ENCODE data around the gene ABCF1. TPM values are rescaled to one million over a fixed set of nuclear protein-coding genes. Genes with fewer than 3 reads are reported as not detected.
"Not testable (repeated sequence)": the region's sequence is repeated elsewhere in the genome, so short reads cannot be mapped to it uniquely, and the experiment has no call there.

Gene ABCF1
- polyA plus RNA-seq (2012; ENCODE audit: missing spikeins) = 48.3 TPM

- FAIRE-seq (peak; percentile 98), DNase-seq (ENCODE audit: insufficient read length) (peak; percentile 94)
- TF ChIP-seq POLR2A (IDR thresholded peaks at IDR 0.05; ENCODE audit: low read depth, low read length) (peak; percentile 97), POLR2AphosphoS5 (IDR thresholded peaks at IDR 0.05; ENCODE audit: low read depth, low read length) (peak; percentile 94), TAF1 (IDR thresholded peaks at IDR 0.05; ENCODE audit: borderline replicate concordance, low read depth, low read length) (peak; percentile 82; the same call in 1 of the 2 replicates)
Observed at GRCh38 chr6:30571075-30571761, at the start of gene ABCF1. TSS of gene ABCF1 (plus strand) at chr6:30571442. CDS start at chr6:30571488, 46 bp downstream.

DNA sequence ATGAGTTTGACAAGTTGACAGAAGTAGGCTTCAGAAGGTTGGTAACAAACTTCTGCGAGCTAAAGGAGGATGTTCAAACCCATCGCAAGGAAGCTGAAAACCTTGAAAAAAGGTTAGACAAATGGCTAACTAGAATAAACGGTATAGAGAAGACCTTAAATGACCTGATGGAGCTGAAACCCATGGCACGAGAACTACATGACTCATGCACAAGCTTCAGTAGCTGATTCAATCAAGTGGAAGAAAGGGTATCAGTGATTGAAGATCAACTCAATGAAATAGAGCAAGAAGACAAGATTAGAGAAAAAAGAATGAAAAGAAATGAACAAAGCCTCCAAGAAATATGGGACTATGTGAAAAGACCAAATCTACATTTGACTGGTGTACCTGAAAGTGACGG lies 49.3 kb upstream of the ABCF1 start:
- not testable (repeated sequence) for FAIRE-seq; DNase-seq (ENCODE audit: insufficient read length)

DNA sequence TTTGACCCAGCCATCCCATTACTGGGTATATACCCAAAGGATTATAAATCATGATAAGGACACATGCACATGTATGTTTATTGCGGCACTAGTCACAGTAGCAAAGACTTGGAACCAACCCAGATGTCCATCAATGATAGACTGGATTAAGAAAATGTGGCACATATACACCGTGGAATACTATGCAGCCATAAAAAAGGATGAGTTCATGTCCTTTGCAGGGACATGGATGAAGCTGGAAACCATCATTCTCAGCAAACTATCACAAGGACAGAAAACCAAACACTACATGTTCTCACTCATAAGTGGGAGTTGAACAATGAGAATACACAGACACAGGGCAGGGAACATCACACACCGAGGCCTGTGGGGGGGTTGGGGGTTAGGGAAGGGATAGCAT lies 44.8 kb upstream of the ABCF1 start:
- not testable (repeated sequence) for DNase-seq (ENCODE audit: insufficient read length); FAIRE-seq

DNA sequence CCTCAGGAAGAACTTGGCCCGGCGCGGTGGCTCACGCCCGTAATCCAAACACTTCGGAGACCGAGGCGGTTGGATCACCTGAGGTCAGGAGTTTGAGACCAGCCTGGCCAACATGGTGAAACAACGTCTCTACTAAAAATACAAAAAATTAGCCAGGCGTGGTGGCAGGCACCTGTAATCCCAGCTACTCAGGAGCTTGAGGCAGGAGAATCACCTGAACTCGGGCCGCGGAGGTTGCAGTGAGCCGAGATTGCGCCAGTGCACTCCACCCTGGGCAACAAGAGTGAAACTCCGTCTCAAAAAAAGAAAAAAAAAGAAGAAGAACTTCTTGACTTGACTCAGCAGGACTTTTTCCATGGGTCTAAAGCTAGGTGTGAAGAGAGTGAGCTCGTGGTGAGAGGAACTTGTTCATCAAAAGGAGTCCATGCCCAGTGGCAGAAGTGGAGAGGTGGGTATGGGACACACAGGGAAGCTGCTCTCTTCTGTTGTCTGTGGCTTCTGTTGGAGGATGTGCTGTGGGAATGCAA lies 41.8 kb upstream of the ABCF1 start:
- DNase-seq (ENCODE audit: insufficient read length); FAIRE-seq: not testable (repeated sequence)

GRCh38 chr6:30530014-30530413 lies 41.2 kb upstream of the ABCF1 start:
- DNase-seq (ENCODE audit: insufficient read length) (no peak), FAIRE-seq (no peak)

GRCh38 chr6:30533460-30534294 lies 37.6 kb upstream of the ABCF1 start:
- TF ChIP-seq POLR2A (IDR thresholded peaks at IDR 0.05; ENCODE audit: low read depth, low read length) (no peak), TAF1 (IDR thresholded peaks at IDR 0.05; ENCODE audit: borderline replicate concordance, low read depth, low read length) (no peak), POLR2AphosphoS5 (IDR thresholded peaks at IDR 0.05; ENCODE audit: low read depth, low read length) (no peak)
- no peak for DNase-seq (ENCODE audit: insufficient read length)
- no peak for FAIRE-seq

More at GRCh38 chr6:30530014-30530413, 41.2 kb upstream of the ABCF1 start:
- TF ChIP-seq TAF1 (IDR thresholded peaks at IDR 0.05; ENCODE audit: borderline replicate concordance, low read depth, low read length) = no peak
- no peak for TF ChIP-seq POLR2A (IDR thresholded peaks at IDR 0.05; ENCODE audit: low read depth, low read length)
- TF ChIP-seq POLR2AphosphoS5 (IDR thresholded peaks at IDR 0.05; ENCODE audit: low read depth, low read length) = no peak

DNA sequence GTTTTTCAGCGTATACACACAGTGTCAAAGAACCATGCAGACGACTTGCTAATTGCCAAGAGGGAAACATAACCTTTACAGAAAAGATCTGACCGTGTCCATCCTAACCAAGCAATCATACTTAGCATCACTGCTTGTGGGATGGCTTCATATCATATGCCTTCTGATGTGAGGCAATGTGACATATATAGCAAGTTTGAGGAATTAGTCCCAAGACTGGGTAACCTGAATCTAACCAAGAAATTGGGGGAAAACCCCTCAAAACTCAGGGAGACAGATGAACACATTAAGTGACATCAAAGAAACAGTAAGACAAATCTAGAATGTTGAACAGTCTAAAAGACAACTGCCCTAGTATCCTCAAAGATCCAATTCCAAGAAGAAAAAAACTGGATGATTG lies 33.3 kb upstream of the ABCF1 start:
- TF ChIP-seq POLR2AphosphoS5 (IDR thresholded peaks at IDR 0.05; ENCODE audit: low read depth, low read length) = no peak
- TF ChIP-seq TAF1 (IDR thresholded peaks at IDR 0.05; ENCODE audit: borderline replicate concordance, low read depth, low read length) = no peak
- TF ChIP-seq POLR2A (IDR thresholded peaks at IDR 0.05; ENCODE audit: low read depth, low read length) = no peak
- no peak for FAIRE-seq
- DNase-seq (ENCODE audit: insufficient read length) = no peak

GRCh38 chr6:30541515-30542403 lies 29.5 kb upstream of the ABCF1 start:
- DNase-seq (ENCODE audit: insufficient read length) = peak; percentile 46
- TF ChIP-seq POLR2A (IDR thresholded peaks at IDR 0.05; ENCODE audit: low read depth, low read length) = no peak
- TF ChIP-seq TAF1 (IDR thresholded peaks at IDR 0.05; ENCODE audit: borderline replicate concordance, low read depth, low read length) = no peak
- no peak for TF ChIP-seq POLR2AphosphoS5 (IDR thresholded peaks at IDR 0.05; ENCODE audit: low read depth, low read length)
- peak; percentile 94 for FAIRE-seq

DNA sequence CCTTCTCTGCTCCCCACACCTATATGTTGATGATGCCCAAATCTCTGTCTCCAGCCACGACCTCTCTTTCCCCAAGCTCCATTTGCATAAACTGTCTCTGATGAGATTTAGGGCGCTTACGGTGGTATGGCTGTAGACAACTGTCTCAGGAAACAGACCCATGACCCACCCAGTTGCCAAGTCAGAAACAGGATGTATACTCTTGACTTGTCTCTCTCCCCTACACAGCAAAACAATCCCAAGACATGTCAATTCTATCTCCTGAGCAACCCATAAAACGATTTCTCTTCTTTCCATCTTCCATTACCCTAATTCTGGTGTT lies 28.9 kb upstream of the ABCF1 start:
- no peak for TF ChIP-seq POLR2A (IDR thresholded peaks at IDR 0.05; ENCODE audit: low read depth, low read length)
- no peak for TF ChIP-seq POLR2AphosphoS5 (IDR thresholded peaks at IDR 0.05; ENCODE audit: low read depth, low read length)
- TF ChIP-seq TAF1 (IDR thresholded peaks at IDR 0.05; ENCODE audit: borderline replicate concordance, low read depth, low read length) = no peak
- no peak for DNase-seq (ENCODE audit: insufficient read length)
- FAIRE-seq = peak; percentile 56

GRCh38 chr6:30542915-30543314 lies 28.3 kb upstream of the ABCF1 start:
- TF ChIP-seq TAF1 (IDR thresholded peaks at IDR 0.05; ENCODE audit: borderline replicate concordance, low read depth, low read length) (no peak), POLR2A (IDR thresholded peaks at IDR 0.05; ENCODE audit: low read depth, low read length) (no peak), POLR2AphosphoS5 (IDR thresholded peaks at IDR 0.05; ENCODE audit: low read depth, low read length) (no peak)
- FAIRE-seq = no peak

DNA sequence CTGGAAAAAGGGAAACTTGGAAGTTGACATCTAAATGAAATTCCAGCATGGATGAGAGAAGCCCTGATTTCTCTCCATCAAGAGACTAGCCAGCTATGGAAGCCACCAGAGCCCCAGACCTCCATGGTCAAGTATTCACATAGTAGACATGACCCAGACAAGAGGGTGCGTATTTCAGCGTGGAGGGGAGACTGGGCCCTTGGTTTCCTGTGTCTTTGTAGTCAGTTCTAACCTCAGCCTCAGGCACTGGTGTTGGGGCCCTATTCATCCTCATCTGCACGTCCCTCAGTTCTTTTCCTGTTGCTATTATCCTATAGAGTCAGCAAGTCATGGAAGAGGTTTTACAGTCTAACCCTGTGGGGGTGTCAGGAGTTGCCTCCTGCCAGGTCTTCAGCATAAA lies 27.4 kb upstream of the ABCF1 start:
- DNase-seq (ENCODE audit: insufficient read length) = no peak
- FAIRE-seq = no peak
- TF ChIP-seq POLR2AphosphoS5 (IDR thresholded peaks at IDR 0.05; ENCODE audit: low read depth, low read length) = no peak
- no peak for TF ChIP-seq POLR2A (IDR thresholded peaks at IDR 0.05; ENCODE audit: low read depth, low read length)
- TF ChIP-seq TAF1 (IDR thresholded peaks at IDR 0.05; ENCODE audit: borderline replicate concordance, low read depth, low read length) = no peak

More at GRCh38 chr6:30542915-30543314, 28.3 kb upstream of the ABCF1 start:
- no peak for DNase-seq (ENCODE audit: insufficient read length)
